Measurements from ENCODE around the gene FOXF1.

- TF ChIP-seq POLR2A (IDR thresholded peaks at IDR 0.05) (no peak), CTCF (IDR thresholded peaks at IDR 0.05) (no peak)
These were observed 46.3 kb upstream of the FOXF1 start for GRCh38 chr16:86464044-86464443.
